DND-41 (cell line): Measurements from ENCODE around the gene DOCK9.

Source experiments
- ATAC-seq: fragments of 200-7000 bp; cut with Tn5 transposase; 3 replicates; pipeline ENCODE4 v1.9.1; 2021; ENCODE audit warnings: low read depth; ENCODE audit not compliant: insufficient read depth
- DNase-seq: peaks from one replicate; pipeline ENCODE4 v3.0.0-alpha.2; 2020
- H2AFZ ChIP-seq: 2 replicates; pipeline ENCODE4 v1.6.0; 2012; ENCODE audit warnings: low read depth, low read length
- H3K27ac ChIP-seq: 2 replicates; pipeline ENCODE4 v1.5.1; 2012; ENCODE audit warnings: low read length, inconsistent platforms
- H3K27me3 ChIP-seq: fragments of 200-600 bp; sonication (generic); 2 replicates; pipeline ENCODE4 v1.6.0; 2012; ENCODE audit warnings: low read length, mild to moderate bottlenecking, inconsistent platforms; ENCODE audit not compliant: insufficient read depth, poor library complexity
- H3K36me3 ChIP-seq: 2 replicates; pipeline ENCODE4 v1.5.1; 2012; ENCODE audit warnings: low read length, inconsistent platforms; ENCODE audit not compliant: insufficient read depth
- H3K4me1 ChIP-seq: 2 replicates; pipeline ENCODE4 v1.5.1; 2012; ENCODE audit warnings: mild to moderate bottlenecking, low read length; ENCODE audit not compliant: insufficient read depth
- H3K4me2 ChIP-seq: 2 replicates; pipeline ENCODE4 v1.6.0; 2012; ENCODE audit warnings: mild to moderate bottlenecking, moderate library complexity, low read length, inconsistent platforms; ENCODE audit not compliant: insufficient read depth
- H3K4me3 ChIP-seq, 2 experiments: fragments of 200-600 bp in 1 of 2; shearing (Covaris generic) in 1 of 2; 2 replicates each; pipeline ENCODE4 v1.5.1; 2012 to 2016; ENCODE audit warnings: inconsistent platforms in 2 of 2, low read length in 2 of 2, mild to moderate bottlenecking in 2 of 2, low read depth in 1 of 2, moderate library complexity in 1 of 2
- H3K79me2 ChIP-seq: 2 replicates; pipeline ENCODE4 v1.6.0; 2012; ENCODE audit warnings: low read length, inconsistent platforms; ENCODE audit not compliant: insufficient read depth
- H3K9ac ChIP-seq: 2 replicates; pipeline ENCODE4 v1.6.0; 2012; ENCODE audit warnings: low read depth, mild to moderate bottlenecking, inconsistent platforms, low read length, moderate library complexity
- H3K9me3 ChIP-seq: 2 replicates; pipeline ENCODE4 v1.5.1; 2012; ENCODE audit warnings: low read length, moderate library complexity, mild to moderate bottlenecking, inconsistent platforms; ENCODE audit not compliant: insufficient read depth, severe bottlenecking
- H4K20me1 ChIP-seq: 2 replicates; pipeline ENCODE4 v1.6.0; 2012; ENCODE audit warnings: low read length; ENCODE audit not compliant: insufficient read depth
- CTCF ChIP-seq: IDR thresholded peaks from 2 replicates; pipeline ENCODE4 v1.5.1; 2012; ENCODE audit warnings: borderline replicate concordance, low read length, moderate library complexity, mild to moderate bottlenecking; ENCODE audit not compliant: poor library complexity, severe bottlenecking; ENCODE audit errors: extremely low read depth
- EZH2 ChIP-seq: IDR thresholded peaks from 3 replicates; pipeline ENCODE4 v1.6.1; 2012; ENCODE audit warnings: borderline replicate concordance, low read depth, mild to moderate bottlenecking, moderate library complexity, low read length, inconsistent platforms; ENCODE audit not compliant: severe bottlenecking

DOCK9 gene

GRCh38 chr13:99005609-99006008 lies 27.7 kb upstream of the DOCK9 start:
- Histone ChIP-seq H3K27ac (peak overlapping the region; percentile 45), H3K4me2 (peak overlapping the region; percentile 23; the same call in 1 of the 2 replicates), H4K20me1 (no peaks in the 10 kb centered on the region), H3K9me3 (no peaks in the 10 kb centered on the region), H3K36me3 (no peaks in the 10 kb centered on the region), H3K9ac (no peak overlapping the region), H3K4me3 (no peak overlapping the region), H3K27me3 (no peaks in the 10 kb centered on the region), H2AFZ (no peak overlapping the region), H3K4me1 (peaks cover 42% of the 10 kb centered on the region), H3K79me2 (no peaks in the 10 kb centered on the region)
- DNase-seq: no peak
- ATAC-seq: no peak
- no peak for TF ChIP-seq CTCF
- TF ChIP-seq EZH2: no peak

DNA sequence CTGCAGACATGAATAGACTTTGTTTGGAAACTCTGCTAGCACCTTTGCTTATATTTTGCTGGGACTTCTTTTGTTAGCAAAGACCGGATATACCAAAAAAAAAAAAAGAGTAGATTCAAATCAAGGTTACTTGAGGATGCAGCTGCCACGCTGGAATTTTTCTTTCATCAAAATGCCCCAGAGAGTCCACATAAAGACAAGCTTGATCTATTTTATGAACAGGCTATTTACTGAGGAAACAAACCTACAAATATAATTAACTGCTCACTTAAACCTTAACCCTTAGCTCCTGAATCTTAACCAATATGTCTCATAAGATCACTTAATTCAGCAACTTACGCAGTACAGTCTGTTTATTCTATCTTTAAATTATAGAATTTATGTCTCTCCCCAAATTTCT lies 27.1 kb upstream of the DOCK9 start:
- Histone ChIP-seq H3K4me1 (peaks cover 49% of the 10 kb centered on the region), H3K9ac (peak overlapping the region; percentile 16; the same call in 1 of the 2 replicates), H4K20me1 (no peaks in the 10 kb centered on the region), H3K4me3 (no peak overlapping the region), H3K79me2 (no peaks in the 10 kb centered on the region), H3K27ac (peak overlapping the region; percentile 45; the same call in 1 of the 2 replicates), H2AFZ (no peak overlapping the region), H3K36me3 (no peaks in the 10 kb centered on the region), H3K4me2 (peak overlapping the region; percentile 23), H3K9me3 (no peaks in the 10 kb centered on the region), H3K27me3 (no peaks in the 10 kb centered on the region)
- ATAC-seq: peak; percentile 55
- TF ChIP-seq CTCF (no peak), EZH2 (no peak)
- DNase-seq: peak; percentile 39

DNA sequence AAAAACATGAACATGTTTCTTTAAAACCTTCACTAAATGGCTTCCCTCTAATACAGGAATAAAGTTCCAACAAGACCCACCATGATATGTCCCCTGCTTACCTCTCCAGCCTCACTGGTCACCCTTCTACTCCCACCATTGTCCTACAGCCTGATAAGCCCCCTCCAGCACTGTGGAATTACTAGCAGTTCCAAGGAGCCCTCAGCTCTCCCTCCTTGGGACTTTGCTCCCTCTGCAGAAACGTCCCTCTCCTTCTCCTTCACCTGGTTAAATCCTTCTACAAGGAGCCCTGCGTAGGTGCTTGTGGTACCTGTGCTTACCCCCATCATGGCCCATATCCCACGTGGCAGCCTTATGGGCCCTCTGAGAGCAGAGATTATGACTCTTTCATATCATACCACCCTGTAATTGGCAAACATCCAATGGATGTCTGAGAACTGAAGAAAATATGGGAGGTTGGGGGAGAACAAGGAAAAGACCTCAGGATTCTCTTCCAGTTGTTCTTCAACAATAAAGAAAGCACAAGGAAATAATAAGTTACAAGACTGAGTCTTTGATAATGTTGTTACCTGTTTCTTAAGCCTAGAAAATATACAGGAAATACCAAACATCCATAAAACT lies 26.1 kb upstream of the DOCK9 start:
- Histone ChIP-seq H4K20me1 (no peaks in the 10 kb centered on the region), H3K4me3 (no peak overlapping the region), H3K79me2 (no peaks in the 10 kb centered on the region), H3K4me1 (peaks cover 52% of the 10 kb centered on the region), H3K9ac (no peak overlapping the region), H3K27me3 (no peaks in the 10 kb centered on the region), H3K27ac (peak overlapping the region; percentile 28; the same call in 1 of the 2 replicates), H3K4me2 (no peak overlapping the region), H2AFZ (no peak overlapping the region), H3K36me3 (no peaks in the 10 kb centered on the region), H3K9me3 (no peaks in the 10 kb centered on the region)
- DNase-seq (no peak), ATAC-seq (no peak)
- no peak for TF ChIP-seq CTCF
- no peak for TF ChIP-seq EZH2
